B cell (primary cell): Measurements from ENCODE around the gene P3H4. TPM values are rescaled to one million over a fixed set of nuclear protein-coding genes. Genes with fewer than 3 reads are reported as not detected.
"Not testable (repeated sequence)": the region's sequence is repeated elsewhere in the genome, so short reads cannot be mapped to it uniquely, and the experiment has no call there.

Experiments
- ATAC-seq: fragments of 200-7000 bp; cut with Tn5 transposase; one replicate; pipeline ENCODE4 v1.10.0; 2021; ENCODE audit warnings: low read depth, mild to moderate bottlenecking, moderate number of reproducible peaks, moderate library complexity
- CTCF ChIA-PET: fragments of 350-600 bp; sonication (Branson Sonifier 250); formaldehyde crosslinking; loops from one replicate; lab custom pipeline; 2021; ENCODE audit warnings: antibody characterized with exemption, inconsistent platforms; lab: Charles Lee
- POLR2A ChIA-PET: fragments of 350-600 bp; sonication (Branson Sonifier 250); formaldehyde crosslinking; loops from one replicate; lab custom pipeline; 2021; ENCODE audit warnings: antibody characterized with exemption; lab: Charles Lee
- DNase-seq: peaks from one replicate; pipeline ENCODE4 v3.0.0; 2013
- H2AFZ ChIP-seq: 2 replicates; pipeline ENCODE4 v1.6.1; 2012; ENCODE audit warnings: mild to moderate bottlenecking, low read depth, low read length; ENCODE audit not compliant: insufficient read depth, poor library complexity, severe bottlenecking
- H3K27ac ChIP-seq, 2 donors: 1 replicate in 1 of 2; 2 replicates in 1 of 2; pipeline ENCODE4 v1.5.1; 2012 to 2013; ENCODE audit warnings: low read length in 2 of 2, mild to moderate bottlenecking in 2 of 2, moderate library complexity in 1 of 2
- H3K27me3 ChIP-seq, 4 experiments: fragments of 200-600 bp in 1 of 4; sonication (generic) in 1 of 4; replicated peaks in 1 of 4; 1 replicate in 2 of 4; 2 replicates in 2 of 4; pipeline versions ENCODE4 v1.6.1 to v1.7.0; 2013 to 2016; ENCODE audit warnings: low read length in 3 of 4, mild to moderate bottlenecking in 2 of 4, mixed read lengths in 1 of 4, moderate library complexity in 1 of 4; ENCODE audit not compliant: insufficient read depth in 4 of 4, control insufficient read depth in 3 of 4; ENCODE audit errors: control extremely low read depth in 1 of 4
- H3K36me3 ChIP-seq, 2 experiments: replicated peaks in 1 of 2; 1 replicate in 1 of 2; 2 replicates in 1 of 2; pipeline versions ENCODE4 v1.6.1 to v1.7.1; 2013; ENCODE audit warnings: low read length in 1 of 2; ENCODE audit not compliant: insufficient read depth in 2 of 2, control insufficient read depth in 1 of 2; ENCODE audit errors: control extremely low read depth in 1 of 2, extremely low read depth in 1 of 2
- H3K4me1 ChIP-seq, 2 donors: fragments of 200-600 bp in 1 of 2; sonication (generic) in 1 of 2; 1 replicate in 1 of 2; 2 replicates in 1 of 2; pipeline versions ENCODE4 v1.5.1 to v1.6.1; 2013 to 2017; ENCODE audit warnings: low read length in 2 of 2; ENCODE audit not compliant: control insufficient read depth in 2 of 2, insufficient read depth in 2 of 2
- H3K4me2 ChIP-seq: replicated peaks from 2 replicates; pipeline ENCODE3; 2012; ENCODE audit warnings: mild to moderate bottlenecking, low read depth, low read length; ENCODE audit not compliant: poor library complexity, severe bottlenecking
- H3K4me3 ChIP-seq, 5 experiments: fragments of 200-600 bp in 1 of 5; sonication (generic) in 1 of 5; 1 replicate in 3 of 5; 2 replicates in 2 of 5; pipeline versions ENCODE4 v1.5.1 to v1.7.0; 2011 to 2016; ENCODE audit warnings: low read length in 4 of 5, mild to moderate bottlenecking in 4 of 5, low read depth in 2 of 5, control low read depth in 1 of 5, moderate library complexity in 1 of 5; ENCODE audit not compliant: insufficient read depth in 1 of 5; ENCODE audit errors: control extremely low read depth in 1 of 5, extremely low read depth in 1 of 5
- H3K79me2 ChIP-seq: fragments of 200-600 bp; sonication (generic); one replicate; pipeline ENCODE4 v1.6.0; 2016; ENCODE audit warnings: low read length; ENCODE audit not compliant: control insufficient read depth, insufficient read depth
- H3K9ac ChIP-seq: fragments of 200-600 bp; sonication (generic); 2 replicates; pipeline ENCODE4 v1.6.1; 2017; ENCODE audit warnings: mild to moderate bottlenecking, low read length, moderate library complexity
- H3K9me3 ChIP-seq, 3 donors: one replicate each; pipeline versions ENCODE4 v1.6.1 to v1.7.1; 2013; ENCODE audit warnings: low read length in 2 of 3; ENCODE audit not compliant: control insufficient read depth in 2 of 3, insufficient read depth in 1 of 3; ENCODE audit errors: control extremely low read depth in 1 of 3
- H4K20me1 ChIP-seq: 2 replicates; pipeline ENCODE4 v1.6.0; 2012; ENCODE audit warnings: mild to moderate bottlenecking, low read length; ENCODE audit not compliant: insufficient read depth, control insufficient read depth, poor library complexity, severe bottlenecking
- H3K27ac Mint-ChIP-seq: one replicate; pipeline ENCODE4 v1.8.0; 2021; ENCODE audit warnings: mixed read lengths
- H3K27me3 Mint-ChIP-seq: one replicate; pipeline ENCODE4 v1.8.0; 2021; ENCODE audit warnings: mixed read lengths
- H3K4me1 Mint-ChIP-seq: one replicate; pipeline ENCODE4 v1.8.0; 2021; ENCODE audit warnings: mixed read lengths
- H3K4me3 Mint-ChIP-seq: one replicate; pipeline ENCODE4 v1.8.0; 2021; ENCODE audit warnings: mixed read lengths
- H3K9me3 Mint-ChIP-seq: one replicate; pipeline ENCODE4 v1.8.0; 2022; ENCODE audit warnings: mixed read lengths; ENCODE audit not compliant: insufficient read depth
- EZH2 ChIP-seq: IDR thresholded peaks from 2 replicates; pipeline ENCODE4 v1.6.1; 2012; ENCODE audit warnings: borderline replicate concordance, low read depth, mild to moderate bottlenecking, moderate library complexity, low read length; ENCODE audit not compliant: insufficient read depth, poor library complexity, severe bottlenecking
- WGBS: methylation state at CpG from one replicate; pipeline ENCODE4 v1.1.5; 2013; ENCODE audit warnings: missing lambda C conversion rate; ENCODE audit not compliant: insufficient coverage; 5-methylcytosine and 5-hydroxymethylcytosine counted together
- intact Hi-C: fragments of 100-400 bp; cut with micrococcal nuclease; formaldehyde crosslinking; loops from one replicate; pipeline ENCODE4 v1.10.0; 2022
- polyA plus RNA-seq: library from polyadenylated mRNA; depleted of rRNA; stranded (reverse); fragments of >200 nt; gene quantifications from 2 replicates; pipeline ENCODE4 v1.2.3, GENCODE V29; 2012
- total RNA-seq, 2 donors: library from RNA; stranded (reverse); fragments of 120-200 nt in 1 of 2; gene quantifications; 1 replicate in 1 of 2; 2 replicates in 1 of 2; pipeline versions ENCODE4 v1.2.3 to v1.2.4, GENCODE V29; 2013 to 2022
- TF ChIP-seq, protein P1 (sequence below): fragments of 200-600 bp; IDR thresholded peaks from one replicate; pipeline ENCODE4 v1.8.0; 2022; ENCODE audit warnings: antibody characterized with exemption, mild to moderate bottlenecking

Gene P3H4
- total and polyA plus RNA-seq, 2 donors (not counting 1 experiment from before 2014, with no cell fraction given), result 1.3 to 2.8 TPM

DNA sequence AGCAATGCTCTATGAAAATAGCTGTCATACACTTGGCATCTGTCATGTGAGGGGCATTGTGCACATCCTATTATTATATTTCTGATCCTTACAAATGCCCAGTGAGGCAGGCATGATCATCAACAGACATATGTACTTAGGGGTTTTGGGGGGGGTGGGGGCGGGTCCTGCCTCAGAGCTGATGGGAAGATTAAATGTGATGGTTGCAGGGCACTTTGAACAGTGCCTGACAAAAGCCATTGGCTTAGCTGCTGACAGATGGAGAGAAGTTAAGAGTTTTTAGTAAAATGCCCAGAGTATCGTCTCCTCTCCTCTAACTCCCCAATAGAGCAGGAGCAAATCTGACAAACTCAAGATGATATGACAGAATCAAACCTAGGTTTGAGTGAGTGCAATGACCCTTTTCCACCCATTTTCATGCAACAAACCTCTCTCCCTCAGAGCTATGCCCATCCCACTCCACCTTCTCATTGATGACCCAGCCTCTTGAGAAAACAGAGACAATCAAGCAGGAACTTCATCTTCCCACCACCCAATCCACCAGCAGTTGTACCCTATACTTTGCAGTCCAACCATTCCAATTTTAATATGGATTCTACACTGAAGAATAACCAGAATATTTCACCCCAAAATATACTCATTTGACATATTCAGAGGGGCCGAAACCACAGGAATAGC lies 48.6 kb upstream of the P3H4 start:
- no peak overlapping the region for H3K4me2 ChIP-seq
- Mint-ChIP-seq H3K4me1 (peaks cover 21% of the 10 kb centered on the region), H3K27ac (no peak overlapping the region), H3K9me3 (no peaks in the 10 kb centered on the region), H3K4me3 (no peak overlapping the region), H3K27me3 (no peaks in the 10 kb centered on the region)
- no peak for TF ChIP-seq EZH2
- TF ChIP-seq, protein P1, sequence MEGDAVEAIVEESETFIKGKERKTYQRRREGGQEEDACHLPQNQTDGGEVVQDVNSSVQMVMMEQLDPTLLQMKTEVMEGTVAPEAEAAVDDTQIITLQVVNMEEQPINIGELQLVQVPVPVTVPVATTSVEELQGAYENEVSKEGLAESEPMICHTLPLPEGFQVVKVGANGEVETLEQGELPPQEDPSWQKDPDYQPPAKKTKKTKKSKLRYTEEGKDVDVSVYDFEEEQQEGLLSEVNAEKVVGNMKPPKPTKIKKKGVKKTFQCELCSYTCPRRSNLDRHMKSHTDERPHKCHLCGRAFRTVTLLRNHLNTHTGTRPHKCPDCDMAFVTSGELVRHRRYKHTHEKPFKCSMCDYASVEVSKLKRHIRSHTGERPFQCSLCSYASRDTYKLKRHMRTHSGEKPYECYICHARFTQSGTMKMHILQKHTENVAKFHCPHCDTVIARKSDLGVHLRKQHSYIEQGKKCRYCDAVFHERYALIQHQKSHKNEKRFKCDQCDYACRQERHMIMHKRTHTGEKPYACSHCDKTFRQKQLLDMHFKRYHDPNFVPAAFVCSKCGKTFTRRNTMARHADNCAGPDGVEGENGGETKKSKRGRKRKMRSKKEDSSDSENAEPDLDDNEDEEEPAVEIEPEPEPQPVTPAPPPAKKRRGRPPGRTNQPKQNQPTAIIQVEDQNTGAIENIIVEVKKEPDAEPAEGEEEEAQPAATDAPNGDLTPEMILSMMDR, result no peak
- no peak overlapping the region for H3K27ac ChIP-seq
- WGBS, result 100% methylated on average over 2 of the region's 3 CpGs
- DNase-seq (no peak), ATAC-seq (no peak)
- H3K27me3 ChIP-seq, result no peaks in the 10 kb centered on the region
- no peak overlapping the region for H2AFZ ChIP-seq
- peaks cover 90% of the 10 kb centered on the region for H3K79me2 ChIP-seq
- H4K20me1 ChIP-seq, result peaks cover 72% of the 10 kb centered on the region
- no peak overlapping the region for H3K4me3 ChIP-seq
- ChIA-PET CTCF (interaction anchor here (1.4 kb wide), 1 partner anchor 11 kb away, joined by 3 read pairs; no protein-coding TSS in a partner anchor), POLR2A (interaction anchor here (0.6 kb wide), 1 partner anchor 252 kb away, joined by 3 read pairs; the partner anchor contains the start of gene DHX58)
- peaks cover 21 to 23% of the 10 kb centered on the region in 2 donors for H3K4me1 ChIP-seq
- no peak overlapping the region for H3K9ac ChIP-seq
- H3K36me3 ChIP-seq, result no peaks in the 10 kb centered on the region
- intact Hi-C loops, result no loop called here
- no peaks in the 10 kb centered on the region for H3K9me3 ChIP-seq

- Mint-ChIP-seq H3K27ac (peak overlapping the region; percentile 53), H3K4me1 (peaks cover 35% of the 10 kb centered on the region)
- H3K4me2 ChIP-seq, H3K27ac ChIP-seq, H3K4me3 Mint-ChIP-seq, H3K9me3 Mint-ChIP-seq, intact Hi-C loops, H2AFZ ChIP-seq, H3K4me3 ChIP-seq, POLR2A ChIA-PET, H3K9me3 ChIP-seq, H3K27me3 ChIP-seq, DNase-seq, H3K27me3 Mint-ChIP-seq, H3K9ac ChIP-seq: not testable (repeated sequence)
- Histone ChIP-seq H3K36me3 (peaks cover 6 to 23% of the 10 kb centered on the region in 2 experiments), H3K79me2 (peaks cover 54% of the 10 kb centered on the region), H3K4me1 (peaks cover 8 to 12% of the 10 kb centered on the region in 2 donors), H4K20me1 (peaks cover 44% of the 10 kb centered on the region)
- WGBS, result 60% methylated on average over 2 of the region's 14 CpGs
- ATAC-seq, result peak; percentile 39
- CTCF ChIA-PET, result interaction anchor here (1.6 kb wide), 1 partner anchor 13 kb away, joined by 5 read pairs; no protein-coding TSS in a partner anchor
Observed at GRCh38 chr17:41851382-41851781, 39.6 kb upstream of the P3H4 start.
